HG02970 (cell line): ENCODE measurements around the gene BICD1.

Experiments
- ATAC-seq: cut with Tn5 transposase; IDR thresholded peaks from one replicate; pipeline ENCODE4 v1.9.1; 2021; ENCODE audit warnings: mild to moderate bottlenecking, moderate library complexity, moderate number of reproducible peaks; ENCODE audit not compliant: unreplicated experiment, low FRiP score

The BICD1 gene

DNA sequence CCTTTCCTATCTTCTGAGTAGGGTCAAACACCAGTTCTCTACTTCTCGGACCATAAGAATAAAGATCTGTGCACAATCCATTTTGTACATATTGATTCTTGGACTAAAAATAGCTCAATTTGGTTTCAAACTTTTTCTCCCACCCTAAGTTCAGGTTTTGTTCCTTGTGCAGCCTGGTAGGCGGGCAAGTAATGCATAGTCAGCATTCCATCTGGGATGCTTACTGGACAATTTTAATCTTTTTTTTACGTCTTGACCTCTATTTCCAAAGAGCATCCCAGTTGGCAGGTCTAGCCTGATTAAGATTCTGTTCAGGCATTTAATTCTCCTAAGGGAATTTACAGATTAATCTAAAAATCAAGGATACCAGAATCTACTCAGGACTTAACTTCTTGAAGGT, 126.9 kb downstream of the BICD1 start:
- ATAC-seq, result no peak

- ATAC-seq, result no peak
These were observed 128.6 kb downstream of the BICD1 start for GRCh38 chr12:32235251-32235650.

DNA sequence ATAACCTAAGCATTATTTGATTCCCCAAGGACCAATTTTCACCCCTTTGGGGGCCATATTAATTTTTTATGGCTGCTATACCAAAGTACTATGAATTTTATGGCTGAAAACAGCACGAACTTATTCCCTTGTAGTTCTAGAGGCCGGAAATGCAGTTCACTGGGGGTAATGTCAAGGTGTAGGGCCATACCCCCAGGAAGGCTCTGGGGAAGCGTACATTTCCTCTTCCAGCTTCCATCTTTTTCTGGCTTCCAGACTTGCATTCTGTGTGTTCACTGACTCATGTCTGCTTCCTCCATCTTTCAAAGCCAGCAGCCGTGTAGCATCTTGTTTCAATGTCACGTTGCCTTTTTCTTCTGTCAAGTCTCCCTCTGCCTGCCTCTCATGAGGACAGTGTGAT, 133.5 kb downstream of the BICD1 start:
- ATAC-seq, result no peak

GRCh38 chr12:32240831-32241230, 134.2 kb downstream of the BICD1 start:
- no peak for ATAC-seq

GRCh38 chr12:32242641-32243040, 136.0 kb downstream of the BICD1 start:
- ATAC-seq, result no peak

- no peak for ATAC-seq
These were observed 141.9 kb downstream of the BICD1 start for GRCh38 chr12:32248441-32249140.

DNA sequence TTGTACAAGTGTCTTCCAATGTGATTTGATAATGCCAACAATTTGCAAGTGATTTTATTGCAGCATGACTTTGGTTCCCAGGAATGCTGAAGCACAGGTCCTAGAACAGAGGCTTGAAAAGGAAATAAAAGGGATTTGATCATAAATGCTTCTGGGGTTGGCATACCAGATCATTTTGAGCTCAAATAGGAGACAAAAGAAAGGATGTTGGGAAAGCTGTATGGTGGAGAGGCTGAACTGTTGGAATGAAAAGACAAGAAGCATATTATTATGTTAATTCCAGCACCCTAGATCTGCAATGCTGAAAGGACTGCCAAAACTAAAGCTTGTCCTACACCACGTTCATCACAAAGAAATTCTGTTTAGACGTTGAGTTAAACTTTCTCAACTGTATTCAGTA, 143.1 kb downstream of the BICD1 start:
- ATAC-seq, result no peak

DNA sequence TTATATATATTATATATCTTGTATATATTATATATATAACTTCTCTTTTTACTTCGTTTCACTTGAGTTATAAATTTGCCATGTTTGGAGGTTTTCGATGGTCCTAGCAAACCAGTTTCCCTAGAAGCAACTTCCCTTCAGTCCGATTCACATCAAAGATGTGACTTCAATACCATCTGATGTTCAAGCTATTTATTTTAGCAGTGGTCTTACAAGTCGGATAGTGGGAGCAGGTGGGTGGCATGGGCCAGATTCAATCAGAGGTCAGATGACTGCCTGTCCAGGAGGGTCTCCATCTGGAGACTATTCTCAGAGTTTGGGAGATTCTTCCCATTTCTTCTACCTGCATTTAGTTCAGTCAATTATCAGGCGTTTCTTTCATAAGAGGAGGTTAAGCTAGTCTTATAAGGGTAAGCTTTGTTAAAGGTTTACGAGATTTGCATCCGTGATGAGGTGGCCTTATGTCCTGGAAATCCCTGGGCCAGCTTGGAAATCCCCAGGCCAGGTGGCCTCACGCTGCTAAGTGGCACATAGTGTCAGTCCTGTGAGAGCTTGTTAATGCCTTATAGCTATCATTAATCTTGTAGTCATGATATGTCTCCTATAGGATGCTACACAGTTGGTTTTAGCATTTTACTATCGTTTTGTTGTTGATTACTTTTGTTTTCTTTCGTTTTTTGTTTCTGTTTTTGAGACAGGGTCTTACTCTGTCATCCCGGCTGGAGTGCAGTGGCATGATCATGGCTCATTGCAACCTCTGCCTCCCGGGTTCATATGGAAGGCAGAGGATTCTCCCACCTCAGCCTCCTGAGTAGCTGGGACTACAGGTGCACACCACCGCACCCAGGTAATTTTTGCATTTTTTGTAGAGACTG, 145.8 kb downstream of the BICD1 start:
- ATAC-seq, result peak; percentile 60

- ATAC-seq, result no peak
These were observed 146.6 kb downstream of the BICD1 start for GRCh38 chr12:32253154-32253790.

GRCh38 chr12:32254260-32254956, 147.8 kb downstream of the BICD1 start:
- ATAC-seq, result no peak

- ATAC-seq, result no peak
These were observed 148.9 kb downstream of the BICD1 start for GRCh38 chr12:32255588-32255987.

DNA sequence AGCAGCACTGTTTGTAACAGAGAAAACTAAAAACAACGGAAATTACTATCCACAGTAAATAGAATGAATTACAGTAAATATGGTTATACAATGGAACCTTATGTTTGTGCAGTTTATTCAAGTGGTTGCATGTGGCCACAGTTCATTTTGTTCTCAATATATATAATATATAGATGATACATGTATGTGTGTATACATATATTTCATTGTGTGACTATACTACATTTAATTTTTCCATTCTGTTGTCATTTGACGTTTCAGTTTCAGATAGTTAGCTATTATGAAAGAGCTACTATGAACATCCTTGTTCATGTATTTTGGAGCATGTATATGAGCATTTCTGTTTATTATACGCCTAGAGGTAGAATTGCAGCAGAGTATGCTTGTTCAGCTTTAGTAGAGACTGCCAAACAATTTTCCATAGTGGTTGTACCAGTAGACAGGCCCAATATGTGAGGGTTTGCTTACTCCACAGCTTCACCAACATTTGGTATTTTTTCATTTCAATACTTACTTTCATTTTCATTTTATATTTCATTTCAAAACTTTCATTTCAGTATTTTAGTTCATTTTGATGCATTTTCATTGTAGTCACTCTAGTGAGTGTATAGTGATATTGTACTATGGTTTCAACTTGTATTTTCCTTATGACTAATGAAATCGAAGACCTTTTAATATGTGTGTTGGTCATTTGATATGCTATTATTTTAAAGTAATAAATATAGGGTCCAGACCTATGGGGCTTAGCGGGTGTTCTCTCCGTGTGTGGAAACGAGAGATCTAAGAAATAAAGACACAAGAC, 151.2 kb downstream of the BICD1 start:
- ATAC-seq, result no peak

GRCh38 chr12:32260696-32261095, 154.0 kb downstream of the BICD1 start:
- ATAC-seq, result no peak

DNA sequence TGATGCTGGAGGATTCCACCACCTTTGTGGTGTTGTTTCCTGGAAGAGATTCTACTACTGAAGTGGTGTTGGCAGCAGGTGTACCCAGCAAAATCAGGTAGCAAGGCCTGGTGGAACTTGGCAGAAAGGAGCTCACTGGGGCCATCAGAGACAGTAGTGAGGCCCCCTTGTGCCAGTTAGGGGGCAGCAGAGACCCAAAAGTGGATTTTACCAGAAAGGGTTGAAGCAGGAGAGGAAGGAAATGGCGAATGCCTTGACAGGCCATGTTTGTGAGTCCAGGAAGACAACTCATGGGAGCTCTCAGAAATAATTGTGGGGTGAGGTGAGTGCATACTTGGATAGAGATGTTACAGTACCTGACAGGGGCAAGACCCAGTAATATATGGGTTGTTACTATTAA, 155.0 kb downstream of the BICD1 start:
- ATAC-seq, result no peak

DNA sequence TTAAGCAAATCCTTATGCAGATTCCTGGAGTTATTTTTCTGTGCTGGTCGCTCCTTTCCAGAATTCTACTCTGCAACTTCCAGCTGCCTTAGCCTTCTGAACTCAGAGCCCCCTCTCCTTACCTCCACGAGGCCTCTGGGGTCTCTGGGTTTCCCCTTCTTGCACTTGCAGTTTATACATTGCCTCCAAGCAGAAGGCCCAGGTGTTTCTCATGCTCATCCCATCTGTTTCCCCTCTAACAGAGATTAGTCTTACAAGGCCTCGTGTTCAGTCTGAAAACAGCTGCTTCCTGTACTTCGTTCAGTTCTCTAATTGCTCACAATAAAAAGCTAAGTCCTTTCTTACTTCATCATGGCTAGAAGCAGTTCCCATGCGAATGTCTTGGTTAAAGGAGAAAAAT, 158.3 kb downstream of the BICD1 start:
- ATAC-seq, result no peak

- no peak for ATAC-seq
These were observed 158.8 kb downstream of the BICD1 start for GRCh38 chr12:32265456-32265855.

DNA sequence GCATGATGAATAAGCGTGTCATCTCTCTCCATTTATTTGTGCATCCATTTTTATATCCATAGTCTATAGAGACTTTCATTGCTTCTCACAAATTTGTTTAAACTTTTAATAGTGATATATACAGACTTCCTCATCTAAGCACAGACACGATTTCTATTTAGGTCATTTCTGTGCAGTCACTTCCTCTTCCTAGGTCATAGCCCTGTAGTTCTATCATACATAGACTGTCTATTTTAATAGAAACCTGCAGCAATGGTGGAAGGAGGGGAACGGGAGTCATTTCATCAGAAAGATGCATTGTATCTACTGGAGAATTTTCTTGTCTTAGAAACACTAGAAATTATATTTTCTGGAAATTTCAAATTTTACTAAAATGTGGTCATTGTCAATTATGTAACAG, 159.3 kb downstream of the BICD1 start:
- ATAC-seq, result no peak

DNA sequence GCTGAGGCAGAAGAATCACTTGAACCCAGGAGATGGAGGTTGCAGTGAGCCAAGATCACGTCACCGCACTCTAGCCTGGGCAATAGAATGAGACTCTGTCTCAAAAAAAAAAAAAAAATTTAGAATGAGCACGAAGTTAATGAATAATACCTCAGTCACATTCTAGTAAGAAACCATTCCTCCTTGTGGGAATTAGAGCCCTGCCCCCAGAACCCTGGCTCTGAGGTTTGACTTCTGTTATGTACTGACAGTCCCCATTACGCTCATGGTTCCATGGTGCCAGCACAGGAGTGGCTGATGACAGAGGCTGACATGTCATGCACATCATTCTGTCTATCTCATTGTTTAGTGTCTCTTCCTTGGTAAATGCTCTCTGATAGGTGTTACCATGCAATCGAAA, 160.1 kb downstream of the BICD1 start:
- ATAC-seq, result no peak

- no peak for ATAC-seq
These were observed 164.4 kb downstream of the BICD1 start for GRCh38 chr12:32270818-32271710.
